ENCODE data around the gene PIGO. TPM values are rescaled to one million over a fixed set of nuclear protein-coding genes. Genes with fewer than 3 reads are reported as not detected.

PIGO gene
- total and polyA plus RNA-seq, 9 of the 15 experiments (the other 6 are each of a cell fraction or from before 2014, with no cell fraction given): 5.4 to 13.7 (median 9.7) TPM

DNA sequence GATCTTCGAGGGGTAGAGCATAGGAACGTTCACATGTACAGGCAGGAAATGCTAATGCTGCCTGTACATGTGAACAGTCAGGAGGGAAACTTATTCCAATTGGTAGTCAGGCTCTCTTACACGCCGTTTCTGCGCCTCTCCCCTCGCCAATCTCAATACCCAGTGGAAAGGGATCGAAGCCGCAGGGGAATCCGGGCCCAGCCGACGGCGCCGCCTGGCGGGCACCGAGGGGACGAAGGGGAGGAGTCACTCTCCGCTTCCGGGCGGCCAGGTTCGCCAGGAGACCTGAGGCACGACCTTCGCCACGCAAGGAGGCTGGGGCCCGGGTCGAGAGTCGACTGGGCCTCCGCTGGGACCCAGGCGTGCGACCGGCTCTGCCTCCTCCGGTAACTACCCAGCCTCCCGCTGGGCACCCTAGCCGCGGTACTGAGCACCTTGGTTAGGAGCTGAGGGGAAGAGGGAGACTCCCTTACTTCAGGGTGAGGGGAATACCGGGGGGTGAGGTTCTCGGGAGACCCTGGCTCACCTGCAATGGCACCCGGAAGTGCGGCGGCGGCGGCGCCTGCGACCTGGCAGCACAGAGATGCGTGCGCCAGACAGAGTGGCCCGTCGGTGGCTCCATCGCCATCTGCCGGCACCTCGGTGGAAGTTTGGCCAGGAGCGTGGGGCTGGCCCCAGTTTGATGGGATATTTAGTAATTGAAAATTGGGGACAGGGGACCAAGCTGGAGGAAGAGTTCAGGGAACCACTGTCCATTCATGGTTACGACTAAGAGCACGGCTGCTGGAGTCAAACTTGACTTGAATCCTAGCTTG lies at the start of gene PIGO (continued):
- no peak for TF ChIP-seq ZNF551 (CRISPR knock-in tag; IDR thresholded peaks at IDR 0.05)
- TF ChIP-seq, protein P1, sequence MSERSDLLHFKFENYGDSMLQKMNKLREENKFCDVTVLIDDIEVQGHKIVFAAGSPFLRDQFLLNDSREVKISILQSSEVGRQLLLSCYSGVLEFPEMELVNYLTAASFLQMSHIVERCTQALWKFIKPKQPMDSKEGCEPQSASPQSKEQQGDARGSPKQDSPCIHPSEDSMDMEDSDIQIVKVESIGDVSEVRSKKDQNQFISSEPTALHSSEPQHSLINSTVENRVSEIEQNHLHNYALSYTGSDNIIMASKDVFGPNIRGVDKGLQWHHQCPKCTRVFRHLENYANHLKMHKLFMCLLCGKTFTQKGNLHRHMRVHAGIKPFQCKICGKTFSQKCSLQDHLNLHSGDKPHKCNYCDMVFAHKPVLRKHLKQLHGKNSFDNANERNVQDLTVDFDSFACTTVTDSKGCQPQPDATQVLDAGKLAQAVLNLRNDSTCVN (CRISPR knock-in tag; IDR thresholded peaks at IDR 0.05): no peak
- peak in 1 of 2 experiments; percentile 75; a peak in 1 of 4 replicates for TF ChIP-seq SIN3A (IDR thresholded peaks at IDR 0.05; ENCODE audit: borderline replicate concordance in 2 of 2, control insufficient read depth in 1 of 2, low read depth in 2 of 2, low read length in 2 of 2)
- TF ChIP-seq ZNF589 (CRISPR knock-in tag; IDR thresholded peaks at IDR 0.05; ENCODE audit: low read depth): 0 out of 2 replicates have a peak, but pooled peaks have one; percentile 21
- TF ChIP-seq EZH2 (IDR thresholded peaks at IDR 0.05; ENCODE audit: borderline replicate concordance, low read depth, low read length): no peak
- no peak for TF ChIP-seq HDAC3 (IDR thresholded peaks at IDR 0.05; ENCODE audit: borderline replicate concordance, partially characterized antibody)
- TF ChIP-seq ZNF143 (CRISPR knock-in tag; IDR thresholded peaks at IDR 0.05): no peak
- TF ChIP-seq TEAD4 (IDR thresholded peaks at IDR 0.05; ENCODE audit: low read length): peak; percentile 16; the same call in 1 of the 2 replicates
- TF ChIP-seq TEAD4 (CRISPR knock-in tag; IDR thresholded peaks at IDR 0.05; ENCODE audit: borderline replicate concordance): no peak
- no peak for TF ChIP-seq KAT2B (IDR thresholded peaks at IDR 0.05; ENCODE audit: low read depth, low read length)
- TF ChIP-seq, protein P2, sequence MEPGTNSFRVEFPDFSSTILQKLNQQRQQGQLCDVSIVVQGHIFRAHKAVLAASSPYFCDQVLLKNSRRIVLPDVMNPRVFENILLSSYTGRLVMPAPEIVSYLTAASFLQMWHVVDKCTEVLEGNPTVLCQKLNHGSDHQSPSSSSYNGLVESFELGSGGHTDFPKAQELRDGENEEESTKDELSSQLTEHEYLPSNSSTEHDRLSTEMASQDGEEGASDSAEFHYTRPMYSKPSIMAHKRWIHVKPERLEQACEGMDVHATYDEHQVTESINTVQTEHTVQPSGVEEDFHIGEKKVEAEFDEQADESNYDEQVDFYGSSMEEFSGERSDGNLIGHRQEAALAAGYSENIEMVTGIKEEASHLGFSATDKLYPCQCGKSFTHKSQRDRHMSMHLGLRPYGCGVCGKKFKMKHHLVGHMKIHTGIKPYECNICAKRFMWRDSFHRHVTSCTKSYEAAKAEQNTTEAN (CRISPR knock-in tag; IDR thresholded peaks at IDR 0.05): no peak
- no peak for TF ChIP-seq CAMTA2 (CRISPR knock-in tag; conservative IDR thresholded peaks at IDR 0.05)
- no peak for TF ChIP-seq ARNT (IDR thresholded peaks at IDR 0.05)
- TF ChIP-seq ZNF780A (CRISPR knock-in tag; IDR thresholded peaks at IDR 0.05): no peak
- TF ChIP-seq POLR2AphosphoS2 (IDR thresholded peaks at IDR 0.05; ENCODE audit: low read length): no peak
- no peak for TF ChIP-seq ZBTB8A (IDR thresholded peaks at IDR 0.05; ENCODE audit: partially characterized antibody)
- no peak for TF ChIP-seq ZNF766 (CRISPR knock-in tag; conservative IDR thresholded peaks at IDR 0.05)

Measured in K562 (cell line).